Activated CD8-positive, alpha-beta memory T cell treated with anti-CD3 and anti-CD28 coated beads for 1 hour (primary cell): ENCODE measurements around the gene SYNE3.

Experiments used
- DNase-seq, 2 donors: peaks; one replicate each; pipeline ENCODE4 v3.0.0-alpha.2; 2020; ENCODE audit warnings: low read depth in 1 of 2; ENCODE audit errors: extremely low read depth in 1 of 2

SYNE3 gene

GRCh38 chr14:95476747-95477146 is 39.7 kb downstream of the SYNE3 start:
- no peak for DNase-seq

- DNase-seq, result no peak
Measured at GRCh38 chr14:95475540-95476240, 40.8 kb downstream of the SYNE3 start.

GRCh38 chr14:95474941-95475340 is 41.5 kb downstream of the SYNE3 start:
- no peak for DNase-seq

GRCh38 chr14:95474486-95474885 is 42.0 kb downstream of the SYNE3 start:
- no peak for DNase-seq

GRCh38 chr14:95472819-95473251 is 43.6 kb downstream of the SYNE3 start:
- no peak for DNase-seq

- DNase-seq, result no peak
Measured at GRCh38 chr14:95471476-95471875, 45.0 kb downstream of the SYNE3 start.

GRCh38 chr14:95471016-95471415 is 45.4 kb downstream of the SYNE3 start:
- no peak for DNase-seq

- DNase-seq, result no peak
Measured at GRCh38 chr14:95469134-95469481, 47.3 kb downstream of the SYNE3 start.

GRCh38 chr14:95468448-95469133 is 47.9 kb downstream of the SYNE3 start:
- DNase-seq, result no peak

GRCh38 chr14:95467657-95468056 is 48.8 kb downstream of the SYNE3 start:
- DNase-seq, result no peak

- DNase-seq, result no peak
Measured at GRCh38 chr14:95467232-95467631, 49.2 kb downstream of the SYNE3 start.
